NT2/D1 (cell line): ENCODE data around the gene CLK1.

ENCODE experiments used
- YY1 ChIP-seq: IDR thresholded peaks from 2 replicates; pipeline ENCODE4 v1.6.1; 2011; ENCODE audit not compliant: insufficient read length, insufficient read depth
- ZNF274 ChIP-seq: IDR thresholded peaks from 2 replicates; pipeline ENCODE4 v1.6.1; 2011; ENCODE audit warnings: mild to moderate bottlenecking, low read depth, low read length

DNA sequence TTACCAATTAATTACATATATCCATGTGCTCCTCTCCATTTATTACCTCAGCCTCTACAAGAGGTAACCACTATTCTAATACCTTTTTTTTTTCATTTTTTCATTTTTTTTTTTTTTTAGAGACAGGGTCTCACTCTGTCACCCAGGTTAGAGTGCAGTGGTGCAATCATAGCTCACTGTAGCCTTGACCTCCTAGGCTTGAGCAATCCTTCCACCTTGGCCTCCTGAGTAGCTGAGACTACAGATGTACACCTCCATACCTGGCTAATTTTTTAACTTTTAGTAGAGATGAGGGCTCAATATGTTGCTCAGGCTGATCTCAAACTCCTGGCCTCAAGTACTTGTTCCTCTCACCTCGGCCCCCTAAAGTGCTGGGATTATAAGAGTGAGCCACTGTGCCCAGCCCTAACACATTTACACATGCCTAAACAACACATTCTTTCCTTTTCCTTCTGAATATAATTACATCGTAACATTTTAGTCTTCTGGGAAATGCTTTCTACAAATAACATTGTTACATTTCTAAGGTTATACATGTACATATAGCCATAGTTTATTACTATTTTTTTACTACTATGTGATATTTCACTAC, 13.9 kb upstream of the CLK1 start:
- TF ChIP-seq ZNF274 (no peak), YY1 (no peak)
